IMR-90 (cell line): Measurements from ENCODE around the gene MRPL57. TPM values are rescaled to one million over a fixed set of nuclear protein-coding genes. Genes with fewer than 3 reads are reported as not detected.
"Not testable (repeated sequence)": the region's sequence is repeated elsewhere in the genome, so short reads cannot be mapped to it uniquely, and the experiment has no call there.

Experiments used
- ATAC-seq: fragments of 200-7000 bp; cut with Tn5 transposase; 2 replicates; pipeline ENCODE4 v1.9.1; 2020; ENCODE audit warnings: low read depth, mild to moderate bottlenecking, moderate library complexity
- BruUV-seq: library from RNA; stranded (reverse); fragments of 400-500 nt; replicated peaks from 2 replicates; lab custom pipeline; 2021; lab: Mats Ljungman, UMichigan
- CTCF ChIA-PET: fragments of 300-600 bp; formaldehyde crosslinking; extraction: SDS; loops from one replicate; lab custom pipeline; 2021; ENCODE audit warnings: antibody characterized with exemption; lab: Yijun Ruan, JAX
- POLR2A ChIA-PET: fragments of 300-600 bp; sonication (Branson Sonifier 250); formaldehyde crosslinking; loops from one replicate; lab custom pipeline; 2022; ENCODE audit warnings: antibody characterized with exemption; ENCODE audit not compliant: unreplicated experiment; lab: Charles Lee
- DNase-seq: peaks from one replicate; pipeline ENCODE4 v3.0.0; 2013
- H2AFZ ChIP-seq: replicated peaks from 2 replicates; pipeline ENCODE3; 2013; ENCODE audit warnings: low read length, mild to moderate bottlenecking; ENCODE audit not compliant: poor library complexity
- H2AK5ac ChIP-seq: 2 replicates; pipeline ENCODE4 v1.6.1; 2013; ENCODE audit warnings: low read depth, low read length, inconsistent platforms
- H2AK9ac ChIP-seq: replicated peaks from 2 replicates; pipeline ENCODE3; 2013; ENCODE audit warnings: mild to moderate bottlenecking, low read depth, low read length, moderate library complexity; ENCODE audit not compliant: poor library complexity
- H2BK120ac ChIP-seq: 2 replicates; pipeline ENCODE4 v1.6.1; 2013; ENCODE audit warnings: low read depth, low read length, inconsistent platforms
- H2BK15ac ChIP-seq: 3 replicates; pipeline ENCODE4 v1.6.1; 2013; ENCODE audit warnings: low read depth, low read length, inconsistent platforms
- H2BK20ac ChIP-seq: 2 replicates; pipeline ENCODE4 v1.6.1; 2013; ENCODE audit warnings: low read depth, mild to moderate bottlenecking, inconsistent platforms, low read length, moderate library complexity
- H2BK5ac ChIP-seq: 2 replicates; pipeline ENCODE4 v1.6.1; 2013; ENCODE audit warnings: mild to moderate bottlenecking, low read depth, low read length, inconsistent platforms; ENCODE audit not compliant: poor library complexity, severe bottlenecking
- H3K14ac ChIP-seq: replicated peaks from 2 replicates; pipeline ENCODE4 v1.6.1; 2013; ENCODE audit warnings: low read depth, low read length, inconsistent platforms
- H3K18ac ChIP-seq: 2 replicates; pipeline ENCODE4 v1.6.1; 2013; ENCODE audit warnings: low read depth, low read length, control low read depth
- H3K23ac ChIP-seq: 2 replicates; pipeline ENCODE4 v1.6.1; 2013; ENCODE audit warnings: low read depth, low read length, inconsistent platforms
- H3K27ac ChIP-seq: 2 replicates; pipeline ENCODE4 v1.5.1; 2013; ENCODE audit warnings: mild to moderate bottlenecking, control low read depth, low read length; ENCODE audit not compliant: insufficient read depth
- H3K27me3 ChIP-seq: 2 replicates; pipeline ENCODE4 v1.6.1; 2013; ENCODE audit warnings: low read length; ENCODE audit not compliant: control insufficient read depth, insufficient read depth
- H3K36me3 ChIP-seq: 2 replicates; pipeline ENCODE4 v1.6.1; 2013; ENCODE audit warnings: low read length, mixed read lengths; ENCODE audit not compliant: control insufficient read depth, insufficient read depth
- H3K4ac ChIP-seq: 2 replicates; pipeline ENCODE4 v1.6.1; 2013; ENCODE audit warnings: low read depth, low read length, inconsistent platforms
- H3K4me1 ChIP-seq: 2 replicates; pipeline ENCODE4 v1.6.1; 2013; ENCODE audit warnings: low read length, mixed read lengths; ENCODE audit not compliant: control insufficient read depth, insufficient read depth
- H3K4me2 ChIP-seq: 2 replicates; pipeline ENCODE4 v1.6.1; 2013; ENCODE audit warnings: low read depth, mild to moderate bottlenecking, control low read depth, low read length, moderate library complexity
- H3K4me3 ChIP-seq: 2 replicates; pipeline ENCODE4 v1.5.1; 2013; ENCODE audit warnings: low read depth, mild to moderate bottlenecking, control low read depth, low read length, moderate library complexity; ENCODE audit not compliant: insufficient read depth
- H3K56ac ChIP-seq: 2 replicates; pipeline ENCODE4 v1.6.1; 2013; ENCODE audit warnings: low read length, inconsistent platforms; ENCODE audit not compliant: insufficient read depth; ENCODE audit errors: extremely low read depth
- H3K79me1 ChIP-seq, 2 experiments: 2 replicates each; pipeline ENCODE4 v1.6.1; 2013; ENCODE audit warnings: low read length in 2 of 2, inconsistent platforms in 1 of 2, low read depth in 1 of 2
- H3K9ac ChIP-seq: 2 replicates; pipeline ENCODE4 v1.6.1; 2013; ENCODE audit warnings: low read depth, low read length, control low read depth
- H3K9me1 ChIP-seq: 2 replicates; pipeline ENCODE4 v1.6.1; 2013; ENCODE audit warnings: low read length, inconsistent platforms; ENCODE audit not compliant: insufficient read depth
- H3K9me3 ChIP-seq: 2 replicates; pipeline ENCODE4 v1.6.1; 2013; ENCODE audit warnings: low read length; ENCODE audit not compliant: control insufficient read depth, insufficient read depth
- H4K20me1 ChIP-seq: 2 replicates; pipeline ENCODE4 v1.6.1; 2013; ENCODE audit warnings: low read length, inconsistent platforms; ENCODE audit not compliant: insufficient read depth
- H4K5ac ChIP-seq: 2 replicates; pipeline ENCODE4 v1.6.1; 2013; ENCODE audit warnings: mild to moderate bottlenecking, low read depth, low read length, control low read depth
- H4K8ac ChIP-seq, 2 experiments: 2 replicates each; pipeline ENCODE4 v1.6.1; 2013; ENCODE audit warnings: low read depth in 2 of 2, low read length in 2 of 2, control low read depth in 1 of 2, inconsistent platforms in 1 of 2
- H4K91ac ChIP-seq: 2 replicates; pipeline ENCODE4 v1.6.1; 2013; ENCODE audit warnings: low read depth, low read length, inconsistent platforms; ENCODE audit not compliant: insufficient read depth
- WGBS, 2 experiments: methylation state at CpG; one replicate each; pipeline versions ENCODE4 v1.1.5 to v1.1.7; 2013; ENCODE audit warnings: missing lambda C conversion rate in 2 of 2; ENCODE audit not compliant: insufficient read length in 1 of 2; ENCODE audit errors: extremely low coverage in 2 of 2; 5-methylcytosine and 5-hydroxymethylcytosine counted together
- dilution Hi-C: fragments of 300-500 bp; cut with HindIII; formaldehyde crosslinking; loops from one replicate; pipeline ENCODE4 v1.14.3; 2018; ENCODE audit warnings: low sequenced_read_pairs; ENCODE audit not compliant: unreplicated experiment
- in situ Hi-C: fragments of 300-500 bp; cut with MboI; formaldehyde crosslinking; loops from 3 replicates; pipeline ENCODE4 v1.14.3; 2019; ENCODE audit warnings: low sequenced_read_pairs, inconsistent platforms, mixed read lengths
- intact Hi-C: fragments of 100-400 bp; cut with micrococcal nuclease; formaldehyde crosslinking; loops from 2 replicates; pipeline ENCODE4 v1.10.0; 2022
- polyA plus RNA-seq, 3 experiments: library from polyadenylated mRNA; depleted of rRNA; stranded (reverse); fragments of >200 nt; gene quantifications; 2 replicates each; pipeline ENCODE4 v1.2.3, GENCODE V29; 2012; ENCODE audit warnings: low replicate concordance in 1 of 3
- total RNA-seq: library from RNA; depleted of rRNA; stranded (reverse); fragments of >200 nt; gene quantifications from 2 replicates; pipeline ENCODE4 v1.2.3, GENCODE V29; 2012

The MRPL57 gene
- total and polyA plus RNA-seq, 2 of the 4 experiments (the other 2 are of a cell fraction), result 7.0 to 8.0 TPM

DNA sequence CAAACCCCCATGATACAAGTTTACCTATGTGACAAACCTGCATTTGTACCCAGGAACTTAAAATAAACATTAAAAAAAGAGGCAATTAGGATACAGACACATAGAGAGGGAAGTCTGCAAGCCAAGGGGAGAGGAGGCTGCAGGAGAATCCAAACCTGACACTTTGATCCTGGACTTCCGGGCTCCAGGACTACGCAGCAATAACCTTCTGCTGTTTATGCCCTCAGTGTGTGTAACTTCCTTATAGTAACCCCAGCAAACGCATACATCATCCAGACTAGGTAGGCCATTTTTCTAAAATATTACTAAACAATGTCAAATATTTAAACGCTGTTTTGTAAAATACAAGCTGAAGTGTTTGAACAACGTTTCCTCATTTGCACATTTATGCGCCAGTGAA is 39.0 kb downstream of the MRPL57 start:
- H2BK120ac ChIP-seq, H3K9me3 ChIP-seq, CTCF ChIA-PET, ATAC-seq, H3K23ac ChIP-seq, H3K4ac ChIP-seq, H3K4me3 ChIP-seq, DNase-seq, BruUV-seq, H2AK5ac ChIP-seq, H4K8ac ChIP-seq, H2AFZ ChIP-seq, H2BK5ac ChIP-seq, H4K20me1 ChIP-seq, H3K36me3 ChIP-seq, H2BK20ac ChIP-seq, POLR2A ChIA-PET, H4K5ac ChIP-seq, H3K4me1 ChIP-seq, in situ Hi-C loops, H2AK9ac ChIP-seq, H4K91ac ChIP-seq, H3K9me1 ChIP-seq, H3K14ac ChIP-seq, H3K4me2 ChIP-seq, H3K9ac ChIP-seq, H3K79me1 ChIP-seq, H3K18ac ChIP-seq, H3K27ac ChIP-seq, H3K56ac ChIP-seq, H2BK15ac ChIP-seq, dilution Hi-C loops, H3K27me3 ChIP-seq, intact Hi-C loops: not testable (repeated sequence)
- WGBS, 2 experiments, result no CpG with 5 or more reads among the region's 6 CpGs
